Glutamatergic neuron (in vitro differentiated cells): ENCODE measurements around the gene GOLGA7B. TPM values are rescaled to one million over a fixed set of nuclear protein-coding genes. Genes with fewer than 3 reads are reported as not detected.

ENCODE experiments used
- DNase-seq: peaks from one replicate; pipeline ENCODE4 v3.0.0; 2022
- H3K27ac Mint-ChIP-seq: one replicate; pipeline ENCODE4 v1.8.0; 2020; ENCODE audit warnings: mild to moderate bottlenecking, mixed read lengths, inconsistent platforms; ENCODE audit not compliant: unreplicated experiment
- H3K27me3 Mint-ChIP-seq: one replicate; pipeline ENCODE4 v1.8.0; 2020; ENCODE audit warnings: mild to moderate bottlenecking, moderate library complexity, mixed read lengths, inconsistent platforms; ENCODE audit not compliant: unreplicated experiment
- H3K36me3 Mint-ChIP-seq: one replicate; pipeline ENCODE4 v1.8.0; 2020; ENCODE audit warnings: mild to moderate bottlenecking, mixed read lengths, inconsistent platforms; ENCODE audit not compliant: unreplicated experiment
- H3K4me1 Mint-ChIP-seq: one replicate; pipeline ENCODE4 v1.8.0; 2020; ENCODE audit warnings: mild to moderate bottlenecking, low read depth, mixed read lengths, inconsistent platforms; ENCODE audit not compliant: unreplicated experiment
- H3K4me3 Mint-ChIP-seq: one replicate; pipeline ENCODE4 v1.8.0; 2020; ENCODE audit warnings: mild to moderate bottlenecking, mixed read lengths, inconsistent platforms; ENCODE audit not compliant: unreplicated experiment
- H3K9me3 Mint-ChIP-seq: one replicate; pipeline ENCODE4 v1.8.0; 2020; ENCODE audit warnings: mild to moderate bottlenecking, moderate library complexity, mixed read lengths, inconsistent platforms; ENCODE audit not compliant: unreplicated experiment
- CTCF ChIP-seq: fragments of 200-600 bp; sonication (generic); IDR thresholded peaks from one replicate; pipeline ENCODE4 v1.5.0; 2021; ENCODE audit not compliant: partially characterized antibody, unreplicated experiment
- total RNA-seq: library from RNA; stranded (reverse); fragmentation: NEBNext Ultra II Directional; extraction: Animal tissue kit (Norgen Biotek cat#: 25700); gene quantifications from one replicate; pipeline ENCODE4 v1.2.1, GENCODE V29; 2021; ENCODE audit not compliant: unreplicated experiment

The GOLGA7B gene
- total RNA-seq, 1 donor from 2014 or later: 21.5 TPM

GRCh38 chr10:97866524-97867219, 17.0 kb downstream of the GOLGA7B start:
- Mint-ChIP-seq H3K27ac (no peak overlapping the region), H3K4me3 (no peak overlapping the region), H3K4me1 (peaks cover 7% of the 10 kb centered on the region), H3K27me3 (peaks cover 3% of the 10 kb centered on the region), H3K36me3 (peaks cover 12% of the 10 kb centered on the region), H3K9me3 (peaks cover 3% of the 10 kb centered on the region)
- no peak for DNase-seq
- TF ChIP-seq CTCF: no peak

GRCh38 chr10:97867220-97867800, 17.7 kb downstream of the GOLGA7B start:
- no peak for DNase-seq
- Mint-ChIP-seq H3K4me3 (no peak overlapping the region), H3K4me1 (peaks cover 3% of the 10 kb centered on the region), H3K27ac (no peak overlapping the region), H3K9me3 (peaks cover 3% of the 10 kb centered on the region), H3K36me3 (peaks cover 12% of the 10 kb centered on the region), H3K27me3 (peaks cover 3% of the 10 kb centered on the region)
- no peak for TF ChIP-seq CTCF

- TF ChIP-seq CTCF: no peak
- H3K27me3 Mint-ChIP-seq: peaks cover 3% of the 10 kb centered on the region
- peaks cover 3% of the 10 kb centered on the region for H3K9me3 Mint-ChIP-seq
- peaks cover 12% of the 10 kb centered on the region for H3K36me3 Mint-ChIP-seq
- peaks cover 3% of the 10 kb centered on the region for H3K4me1 Mint-ChIP-seq
- H3K4me3 Mint-ChIP-seq: no peak overlapping the region
- DNase-seq: no peak
- H3K27ac Mint-ChIP-seq: no peak overlapping the region
These were observed 18.6 kb downstream of the GOLGA7B start for GRCh38 chr10:97868134-97868685.

GRCh38 chr10:97869091-97870042, 19.7 kb downstream of the GOLGA7B start:
- Mint-ChIP-seq H3K9me3 (peaks cover 3% of the 10 kb centered on the region), H3K27ac (no peak overlapping the region), H3K36me3 (peaks cover 7% of the 10 kb centered on the region), H3K4me1 (peaks cover 3% of the 10 kb centered on the region), H3K4me3 (no peak overlapping the region), H3K27me3 (peaks cover 3% of the 10 kb centered on the region)
- TF ChIP-seq CTCF: peak; percentile 59
- peak; percentile 78 for DNase-seq
